IMR-90 (cell line): ENCODE measurements around the gene KLHL28. TPM values are rescaled to one million over a fixed set of nuclear protein-coding genes. Genes with fewer than 3 reads are reported as not detected.

Experiments used
- ATAC-seq: fragments of 200-7000 bp; cut with Tn5 transposase; 2 replicates; pipeline ENCODE4 v1.9.1; 2020; ENCODE audit warnings: low read depth, mild to moderate bottlenecking, moderate library complexity
- BruUV-seq: library from RNA; stranded (reverse); fragments of 400-500 nt; replicated peaks from 2 replicates; lab custom pipeline; 2021; lab: Mats Ljungman, UMichigan
- CTCF ChIA-PET: fragments of 300-600 bp; formaldehyde crosslinking; extraction: SDS; loops from one replicate; lab custom pipeline; 2021; ENCODE audit warnings: antibody characterized with exemption; lab: Yijun Ruan, JAX
- POLR2A ChIA-PET: fragments of 300-600 bp; sonication (Branson Sonifier 250); formaldehyde crosslinking; loops from one replicate; lab custom pipeline; 2022; ENCODE audit warnings: antibody characterized with exemption; ENCODE audit not compliant: unreplicated experiment; lab: Charles Lee
- DNase-seq: peaks from one replicate; pipeline ENCODE4 v3.0.0; 2013
- H2AFZ ChIP-seq: replicated peaks from 2 replicates; pipeline ENCODE3; 2013; ENCODE audit warnings: low read length, mild to moderate bottlenecking; ENCODE audit not compliant: poor library complexity
- H2AK5ac ChIP-seq: 2 replicates; pipeline ENCODE4 v1.6.1; 2013; ENCODE audit warnings: low read depth, low read length, inconsistent platforms
- H2AK9ac ChIP-seq: replicated peaks from 2 replicates; pipeline ENCODE3; 2013; ENCODE audit warnings: mild to moderate bottlenecking, low read depth, low read length, moderate library complexity; ENCODE audit not compliant: poor library complexity
- H2BK120ac ChIP-seq: 2 replicates; pipeline ENCODE4 v1.6.1; 2013; ENCODE audit warnings: low read depth, low read length, inconsistent platforms
- H2BK15ac ChIP-seq: 3 replicates; pipeline ENCODE4 v1.6.1; 2013; ENCODE audit warnings: low read depth, low read length, inconsistent platforms
- H2BK20ac ChIP-seq: 2 replicates; pipeline ENCODE4 v1.6.1; 2013; ENCODE audit warnings: low read depth, mild to moderate bottlenecking, inconsistent platforms, low read length, moderate library complexity
- H2BK5ac ChIP-seq: 2 replicates; pipeline ENCODE4 v1.6.1; 2013; ENCODE audit warnings: mild to moderate bottlenecking, low read depth, low read length, inconsistent platforms; ENCODE audit not compliant: poor library complexity, severe bottlenecking
- H3K14ac ChIP-seq: replicated peaks from 2 replicates; pipeline ENCODE4 v1.6.1; 2013; ENCODE audit warnings: low read depth, low read length, inconsistent platforms
- H3K18ac ChIP-seq: 2 replicates; pipeline ENCODE4 v1.6.1; 2013; ENCODE audit warnings: low read depth, low read length, control low read depth
- H3K23ac ChIP-seq: 2 replicates; pipeline ENCODE4 v1.6.1; 2013; ENCODE audit warnings: low read depth, low read length, inconsistent platforms
- H3K27ac ChIP-seq: 2 replicates; pipeline ENCODE4 v1.5.1; 2013; ENCODE audit warnings: mild to moderate bottlenecking, control low read depth, low read length; ENCODE audit not compliant: insufficient read depth
- H3K27me3 ChIP-seq: 2 replicates; pipeline ENCODE4 v1.6.1; 2013; ENCODE audit warnings: low read length; ENCODE audit not compliant: control insufficient read depth, insufficient read depth
- H3K36me3 ChIP-seq: 2 replicates; pipeline ENCODE4 v1.6.1; 2013; ENCODE audit warnings: low read length, mixed read lengths; ENCODE audit not compliant: control insufficient read depth, insufficient read depth
- H3K4ac ChIP-seq: 2 replicates; pipeline ENCODE4 v1.6.1; 2013; ENCODE audit warnings: low read depth, low read length, inconsistent platforms
- H3K4me1 ChIP-seq: 2 replicates; pipeline ENCODE4 v1.6.1; 2013; ENCODE audit warnings: low read length, mixed read lengths; ENCODE audit not compliant: control insufficient read depth, insufficient read depth
- H3K4me2 ChIP-seq: 2 replicates; pipeline ENCODE4 v1.6.1; 2013; ENCODE audit warnings: low read depth, mild to moderate bottlenecking, control low read depth, low read length, moderate library complexity
- H3K4me3 ChIP-seq: 2 replicates; pipeline ENCODE4 v1.5.1; 2013; ENCODE audit warnings: low read depth, mild to moderate bottlenecking, control low read depth, low read length, moderate library complexity; ENCODE audit not compliant: insufficient read depth
- H3K56ac ChIP-seq: 2 replicates; pipeline ENCODE4 v1.6.1; 2013; ENCODE audit warnings: low read length, inconsistent platforms; ENCODE audit not compliant: insufficient read depth; ENCODE audit errors: extremely low read depth
- H3K79me1 ChIP-seq, 2 experiments: 2 replicates each; pipeline ENCODE4 v1.6.1; 2013; ENCODE audit warnings: low read length in 2 of 2, inconsistent platforms in 1 of 2, low read depth in 1 of 2
- H3K9ac ChIP-seq: 2 replicates; pipeline ENCODE4 v1.6.1; 2013; ENCODE audit warnings: low read depth, low read length, control low read depth
- H3K9me1 ChIP-seq: 2 replicates; pipeline ENCODE4 v1.6.1; 2013; ENCODE audit warnings: low read length, inconsistent platforms; ENCODE audit not compliant: insufficient read depth
- H3K9me3 ChIP-seq: 2 replicates; pipeline ENCODE4 v1.6.1; 2013; ENCODE audit warnings: low read length; ENCODE audit not compliant: control insufficient read depth, insufficient read depth
- H4K20me1 ChIP-seq: 2 replicates; pipeline ENCODE4 v1.6.1; 2013; ENCODE audit warnings: low read length, inconsistent platforms; ENCODE audit not compliant: insufficient read depth
- H4K5ac ChIP-seq: 2 replicates; pipeline ENCODE4 v1.6.1; 2013; ENCODE audit warnings: mild to moderate bottlenecking, low read depth, low read length, control low read depth
- H4K8ac ChIP-seq, 2 experiments: 2 replicates each; pipeline ENCODE4 v1.6.1; 2013; ENCODE audit warnings: low read depth in 2 of 2, low read length in 2 of 2, control low read depth in 1 of 2, inconsistent platforms in 1 of 2
- H4K91ac ChIP-seq: 2 replicates; pipeline ENCODE4 v1.6.1; 2013; ENCODE audit warnings: low read depth, low read length, inconsistent platforms; ENCODE audit not compliant: insufficient read depth
- BHLHE40 ChIP-seq: fragments of 150-350 bp; IDR thresholded peaks from 2 replicates; pipeline ENCODE4 v1.6.1; 2016; ENCODE audit warnings: mild to moderate bottlenecking, low read depth, low read length
- CEBPB ChIP-seq: IDR thresholded peaks from 2 replicates; pipeline ENCODE4 v1.6.1; 2012; ENCODE audit warnings: low read depth, low read length, improper control_type of control experiment
- CHD1 ChIP-seq: IDR thresholded peaks from 2 replicates; pipeline ENCODE4 v1.6.1; 2012; ENCODE audit warnings: low read depth, low read length, improper control_type of control experiment
- FOS ChIP-seq: fragments of 150-350 bp; IDR thresholded peaks from 2 replicates; pipeline ENCODE4 v1.6.1; 2016; ENCODE audit warnings: low read depth, low read length
- MAFK ChIP-seq: IDR thresholded peaks from 2 replicates; pipeline ENCODE4 v1.6.1; 2012; ENCODE audit warnings: low read depth, low read length, improper control_type of control experiment
- MAZ ChIP-seq: IDR thresholded peaks from 2 replicates; pipeline ENCODE4 v1.6.1; 2012; ENCODE audit warnings: low read depth, mild to moderate bottlenecking, low read length, improper control_type of control experiment, moderate library complexity, borderline replicate concordance
- MXI1 ChIP-seq: IDR thresholded peaks from 2 replicates; pipeline ENCODE4 v1.6.1; 2012; ENCODE audit warnings: low read depth, mild to moderate bottlenecking, low read length, moderate library complexity, borderline replicate concordance
- NFE2L2 ChIP-seq: fragments of 150-350 bp; IDR thresholded peaks from 2 replicates; pipeline ENCODE4 v1.6.1; 2016; ENCODE audit warnings: low read depth, mild to moderate bottlenecking, low read length
- POLR2A ChIP-seq: IDR thresholded peaks from 2 replicates; pipeline ENCODE4 v1.6.1; 2012; ENCODE audit warnings: mild to moderate bottlenecking, low read depth, low read length
- RAD21 ChIP-seq: IDR thresholded peaks from 2 replicates; pipeline ENCODE4 v1.6.1; 2012; ENCODE audit warnings: low read length, improper control_type of control experiment
- RCOR1 ChIP-seq: IDR thresholded peaks from 2 replicates; pipeline ENCODE4 v1.6.1; 2012; ENCODE audit warnings: mild to moderate bottlenecking, low read length, improper control_type of control experiment; ENCODE audit not compliant: insufficient replicate concordance
- RFX5 ChIP-seq: IDR thresholded peaks from 2 replicates; pipeline ENCODE4 v1.8.0; 2012; ENCODE audit warnings: low read depth, mild to moderate bottlenecking, low read length, moderate library complexity
- SMC3 ChIP-seq: fragments of 150-350 bp; IDR thresholded peaks from 2 replicates; pipeline ENCODE4 v1.6.1; 2016; ENCODE audit warnings: low read depth, mild to moderate bottlenecking, antibody characterized with exemption, low read length, moderate library complexity
- WGBS, 2 experiments: methylation state at CpG; one replicate each; pipeline versions ENCODE4 v1.1.5 to v1.1.7; 2013; ENCODE audit warnings: missing lambda C conversion rate in 2 of 2; ENCODE audit not compliant: insufficient read length in 1 of 2; ENCODE audit errors: extremely low coverage in 2 of 2; 5-methylcytosine and 5-hydroxymethylcytosine counted together
- dilution Hi-C: fragments of 300-500 bp; cut with HindIII; formaldehyde crosslinking; loops from one replicate; pipeline ENCODE4 v1.14.3; 2018; ENCODE audit warnings: low sequenced_read_pairs; ENCODE audit not compliant: unreplicated experiment
- in situ Hi-C: fragments of 300-500 bp; cut with MboI; formaldehyde crosslinking; loops from 3 replicates; pipeline ENCODE4 v1.14.3; 2019; ENCODE audit warnings: low sequenced_read_pairs, inconsistent platforms, mixed read lengths
- intact Hi-C: fragments of 100-400 bp; cut with micrococcal nuclease; formaldehyde crosslinking; loops from 2 replicates; pipeline ENCODE4 v1.10.0; 2022
- polyA plus RNA-seq, 3 experiments: library from polyadenylated mRNA; depleted of rRNA; stranded (reverse); fragments of >200 nt; gene quantifications; 2 replicates each; pipeline ENCODE4 v1.2.3, GENCODE V29; 2012; ENCODE audit warnings: low replicate concordance in 1 of 3
- total RNA-seq: library from RNA; depleted of rRNA; stranded (reverse); fragments of >200 nt; gene quantifications from 2 replicates; pipeline ENCODE4 v1.2.3, GENCODE V29; 2012
- TF ChIP-seq, protein P1 (sequence below): fragments of 150-350 bp; IDR thresholded peaks from 2 replicates; pipeline ENCODE4 v1.6.1; 2016; ENCODE audit warnings: low read depth, mild to moderate bottlenecking, low read length, moderate library complexity, borderline replicate concordance
- TF ChIP-seq, protein P2 (sequence below): conservative IDR thresholded peaks from 2 replicates; pipeline ENCODE4 v1.5.1; 2012; ENCODE audit warnings: mild to moderate bottlenecking, low read depth, low read length, improper control_type of control experiment

KLHL28 gene
- total and polyA plus RNA-seq, 2 of the 4 experiments (the other 2 are of a cell fraction): 2.9 to 7.7 TPM

DNA sequence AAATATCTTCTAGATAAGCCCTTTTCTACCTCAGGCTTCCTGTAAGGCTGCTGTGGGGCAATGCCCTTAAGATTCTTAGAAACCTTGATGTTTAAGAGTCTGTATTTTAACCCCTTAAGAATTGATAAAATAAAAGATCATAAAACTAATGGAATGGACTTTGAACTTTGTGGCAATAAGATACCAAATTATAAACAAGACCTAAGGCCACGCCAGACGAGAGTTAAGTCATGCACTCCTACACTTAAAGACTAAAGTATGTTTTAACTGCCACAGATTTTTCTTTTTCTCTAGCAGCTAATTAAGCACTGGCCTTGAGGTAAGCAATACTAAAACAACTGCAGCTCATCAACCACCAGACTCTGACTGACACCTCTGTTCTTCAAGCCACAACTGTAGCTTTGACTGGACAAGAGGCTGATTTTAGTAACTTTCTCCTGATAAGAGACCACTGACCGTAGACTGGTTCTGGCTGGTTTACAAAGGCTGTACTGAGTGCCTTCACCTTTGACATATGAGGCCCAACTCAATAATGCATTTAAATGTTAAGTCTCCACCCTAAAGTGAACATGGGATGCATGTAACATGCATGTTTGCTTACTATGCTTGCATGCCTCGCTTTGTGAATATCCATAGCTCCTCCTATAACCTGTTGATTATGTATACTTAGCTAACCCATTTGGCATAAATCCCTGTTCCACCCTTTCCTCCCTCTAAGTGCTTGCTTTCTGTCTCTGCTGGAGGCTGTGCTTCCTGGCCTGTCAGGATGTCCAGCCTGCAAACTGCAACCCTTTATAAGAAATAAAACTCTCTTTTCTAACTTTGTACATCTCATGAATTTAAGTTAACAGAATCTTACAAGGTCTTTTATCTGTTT lies 71.9 kb downstream of the KLHL28 start:
- Histone ChIP-seq H3K9ac (no peak overlapping the region), H2BK20ac (no peak overlapping the region), H4K91ac (no peak overlapping the region), H3K79me1 (no peaks in the 10 kb centered on the region), H2AK9ac (no peak overlapping the region), H3K23ac (no peak overlapping the region), H3K14ac (no peak overlapping the region), H3K4ac (no peak overlapping the region), H3K36me3 (no peaks in the 10 kb centered on the region), H2AK5ac (no peak overlapping the region), H4K8ac (no peak overlapping the region), H3K4me3 (no peak overlapping the region), H3K4me2 (no peak overlapping the region; the same call in 1 of the 2 replicates), H3K27me3 (no peaks in the 10 kb centered on the region), H3K18ac (no peak overlapping the region), H3K4me1 (no peaks in the 10 kb centered on the region; the same call in 1 of the 2 replicates), H2BK5ac (no peak overlapping the region), H4K20me1 (no peaks in the 10 kb centered on the region), H3K9me1 (no peaks in the 10 kb centered on the region), H2BK15ac (no peak overlapping the region), H2AFZ (no peak overlapping the region), H4K5ac (no peak overlapping the region), H2BK120ac (no peak overlapping the region), H3K9me3 (no peaks in the 10 kb centered on the region), H3K56ac (no peak overlapping the region), H3K27ac (no peak overlapping the region)
- intact Hi-C loops: no loop called here
- no peak for DNase-seq
- ChIA-PET POLR2A (no interaction called here), CTCF (no interaction called here)
- WGBS, 2 experiments: 0% methylated on average over 1 of the region's 4 CpGs; no CpG with 5 or more reads in 1 of the 2 experiments
- no peak for ATAC-seq
- BruUV-seq: no TSS peak
- in situ Hi-C loops: no loop called here
- dilution Hi-C loops: no loop called here
- TF ChIP-seq RAD21 (no peak), BHLHE40 (no peak), CEBPB (no peak), POLR2A (no peak), RFX5 (no peak), MAZ (no peak), FOS (no peak), MXI1 (no peak), RCOR1 (no peak), MAFK (no peak), SMC3 (no peak), CHD1 (no peak), NFE2L2 (no peak)
- TF ChIP-seq, protein P1, sequence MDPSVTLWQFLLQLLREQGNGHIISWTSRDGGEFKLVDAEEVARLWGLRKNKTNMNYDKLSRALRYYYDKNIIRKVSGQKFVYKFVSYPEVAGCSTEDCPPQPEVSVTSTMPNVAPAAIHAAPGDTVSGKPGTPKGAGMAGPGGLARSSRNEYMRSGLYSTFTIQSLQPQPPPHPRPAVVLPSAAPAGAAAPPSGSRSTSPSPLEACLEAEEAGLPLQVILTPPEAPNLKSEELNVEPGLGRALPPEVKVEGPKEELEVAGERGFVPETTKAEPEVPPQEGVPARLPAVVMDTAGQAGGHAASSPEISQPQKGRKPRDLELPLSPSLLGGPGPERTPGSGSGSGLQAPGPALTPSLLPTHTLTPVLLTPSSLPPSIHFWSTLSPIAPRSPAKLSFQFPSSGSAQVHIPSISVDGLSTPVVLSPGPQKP: no peak
- TF ChIP-seq, protein P2, sequence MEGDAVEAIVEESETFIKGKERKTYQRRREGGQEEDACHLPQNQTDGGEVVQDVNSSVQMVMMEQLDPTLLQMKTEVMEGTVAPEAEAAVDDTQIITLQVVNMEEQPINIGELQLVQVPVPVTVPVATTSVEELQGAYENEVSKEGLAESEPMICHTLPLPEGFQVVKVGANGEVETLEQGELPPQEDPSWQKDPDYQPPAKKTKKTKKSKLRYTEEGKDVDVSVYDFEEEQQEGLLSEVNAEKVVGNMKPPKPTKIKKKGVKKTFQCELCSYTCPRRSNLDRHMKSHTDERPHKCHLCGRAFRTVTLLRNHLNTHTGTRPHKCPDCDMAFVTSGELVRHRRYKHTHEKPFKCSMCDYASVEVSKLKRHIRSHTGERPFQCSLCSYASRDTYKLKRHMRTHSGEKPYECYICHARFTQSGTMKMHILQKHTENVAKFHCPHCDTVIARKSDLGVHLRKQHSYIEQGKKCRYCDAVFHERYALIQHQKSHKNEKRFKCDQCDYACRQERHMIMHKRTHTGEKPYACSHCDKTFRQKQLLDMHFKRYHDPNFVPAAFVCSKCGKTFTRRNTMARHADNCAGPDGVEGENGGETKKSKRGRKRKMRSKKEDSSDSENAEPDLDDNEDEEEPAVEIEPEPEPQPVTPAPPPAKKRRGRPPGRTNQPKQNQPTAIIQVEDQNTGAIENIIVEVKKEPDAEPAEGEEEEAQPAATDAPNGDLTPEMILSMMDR: no peak
